Hepatocyte (in vitro differentiated cells): ENCODE data around the gene ETFB.

Experiments used
- EZH2 ChIP-seq: fragments of 200-600 bp; sonication (generic); IDR thresholded peaks from 2 replicates; pipeline ENCODE4 v1.6.1; 2016; ENCODE audit warnings: antibody characterized with exemption, mild to moderate bottlenecking, borderline replicate concordance
- EZH2phosphoT487 ChIP-seq: fragments of 200-600 bp; sonication (generic); IDR thresholded peaks from one replicate; pipeline ENCODE4 v1.6.1; 2018; ENCODE audit warnings: antibody characterized with exemption, mild to moderate bottlenecking, low read depth, moderate library complexity; ENCODE audit not compliant: unreplicated experiment, severe bottlenecking
- TF ChIP-seq, protein P1 (sequence below): fragments of 200-600 bp; sonication (generic); IDR thresholded peaks from 2 replicates; pipeline ENCODE4 v1.5.1; 2016; ENCODE audit warnings: antibody characterized with exemption, mild to moderate bottlenecking; ENCODE audit not compliant: poor library complexity

GRCh38 chr19:51382004-51382403 is 15.8 kb upstream of the ETFB start:
- TF ChIP-seq, protein P1, sequence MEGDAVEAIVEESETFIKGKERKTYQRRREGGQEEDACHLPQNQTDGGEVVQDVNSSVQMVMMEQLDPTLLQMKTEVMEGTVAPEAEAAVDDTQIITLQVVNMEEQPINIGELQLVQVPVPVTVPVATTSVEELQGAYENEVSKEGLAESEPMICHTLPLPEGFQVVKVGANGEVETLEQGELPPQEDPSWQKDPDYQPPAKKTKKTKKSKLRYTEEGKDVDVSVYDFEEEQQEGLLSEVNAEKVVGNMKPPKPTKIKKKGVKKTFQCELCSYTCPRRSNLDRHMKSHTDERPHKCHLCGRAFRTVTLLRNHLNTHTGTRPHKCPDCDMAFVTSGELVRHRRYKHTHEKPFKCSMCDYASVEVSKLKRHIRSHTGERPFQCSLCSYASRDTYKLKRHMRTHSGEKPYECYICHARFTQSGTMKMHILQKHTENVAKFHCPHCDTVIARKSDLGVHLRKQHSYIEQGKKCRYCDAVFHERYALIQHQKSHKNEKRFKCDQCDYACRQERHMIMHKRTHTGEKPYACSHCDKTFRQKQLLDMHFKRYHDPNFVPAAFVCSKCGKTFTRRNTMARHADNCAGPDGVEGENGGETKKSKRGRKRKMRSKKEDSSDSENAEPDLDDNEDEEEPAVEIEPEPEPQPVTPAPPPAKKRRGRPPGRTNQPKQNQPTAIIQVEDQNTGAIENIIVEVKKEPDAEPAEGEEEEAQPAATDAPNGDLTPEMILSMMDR = no peak
- TF ChIP-seq EZH2 = no peak
- TF ChIP-seq EZH2phosphoT487 = no peak
